WTC11 (cell line): ENCODE measurements around the gene ATG2B.

ENCODE experiments used
- ATF2 ChIP-seq: sonication (generic); formaldehyde crosslinking; IDR thresholded peaks from 2 replicates; pipeline ENCODE4 v1.8.1; 2022; ENCODE audit warnings: low read depth, missing genetic modification reagents, borderline replicate concordance
- CREB1 ChIP-seq: sonication (generic); formaldehyde crosslinking; IDR thresholded peaks from 2 replicates; pipeline ENCODE4 v1.8.0; 2023; ENCODE audit warnings: mild to moderate bottlenecking, missing genetic modification reagents
- CTCF ChIP-seq: fragments of 200-600 bp; IDR thresholded peaks from 2 replicates; pipeline ENCODE4 v1.8.0; 2022; ENCODE audit warnings: antibody characterized with exemption
- E2F1 ChIP-seq: sonication (generic); formaldehyde crosslinking; IDR thresholded peaks from 2 replicates; pipeline ENCODE4 v1.8.0; 2022; ENCODE audit warnings: mild to moderate bottlenecking, missing genetic modification reagents
- HMGXB4 ChIP-seq: sonication (generic); formaldehyde crosslinking; IDR thresholded peaks from 2 replicates; pipeline ENCODE4 v1.8.1; 2023; ENCODE audit warnings: mild to moderate bottlenecking, moderate library complexity, missing genetic modification reagents
- MAX ChIP-seq: sonication (generic); formaldehyde crosslinking; IDR thresholded peaks from 2 replicates; pipeline ENCODE4 v1.8.0; 2022; ENCODE audit warnings: mild to moderate bottlenecking, missing genetic modification reagents
- NR2C2 ChIP-seq: sonication (generic); formaldehyde crosslinking; IDR thresholded peaks from 2 replicates; pipeline ENCODE4 v1.8.0; 2022; ENCODE audit warnings: mild to moderate bottlenecking, missing genetic modification reagents
- OVOL2 ChIP-seq: fragments of 250-450 bp; sonication (Bioruptor Pico); IDR thresholded peaks from 2 replicates; pipeline ENCODE4 v1.9.0; 2021; ENCODE audit warnings: mild to moderate bottlenecking, borderline replicate concordance
- PRDM15 ChIP-seq: sonication (generic); formaldehyde crosslinking; IDR thresholded peaks from 2 replicates; pipeline ENCODE4 v1.8.0; 2022; ENCODE audit warnings: missing genetic modification reagents
- SMAD4 ChIP-seq: sonication (generic); formaldehyde crosslinking; IDR thresholded peaks from 2 replicates; pipeline ENCODE4 v1.8.0; 2022; ENCODE audit warnings: mild to moderate bottlenecking, missing genetic modification reagents
- USF1 ChIP-seq: sonication (generic); formaldehyde crosslinking; IDR thresholded peaks from 2 replicates; pipeline ENCODE4 v1.8.0; 2022; ENCODE audit warnings: mild to moderate bottlenecking, missing genetic modification reagents
- ZNF121 ChIP-seq: sonication (generic); formaldehyde crosslinking; IDR thresholded peaks from 2 replicates; pipeline ENCODE4 v1.8.0; 2023; ENCODE audit warnings: missing genetic modification reagents
- ZNF671 ChIP-seq: fragments of 250-450 bp; sonication (Bioruptor Pico); IDR thresholded peaks from 2 replicates; pipeline ENCODE4 v1.8.0; 2021; ENCODE audit warnings: mild to moderate bottlenecking
- ZSCAN18 ChIP-seq: fragments of 250-450 bp; sonication (Bioruptor Pico); IDR thresholded peaks from 2 replicates; pipeline ENCODE4 v2.1.2; 2022; ENCODE audit warnings: mild to moderate bottlenecking, moderate library complexity

- no peak for TF ChIP-seq CTCF
- no peak for TF ChIP-seq PRDM15
- TF ChIP-seq ZSCAN18: no peak
- TF ChIP-seq ATF2 (CRISPR knock-in tag): no peak
- no peak for TF ChIP-seq E2F1
- no peak for TF ChIP-seq NR2C2 (CRISPR knock-in tag)
- no peak for TF ChIP-seq CREB1 (CRISPR knock-in tag)
- TF ChIP-seq MAX (CRISPR knock-in tag): no peak
- no peak for TF ChIP-seq HMGXB4 (CRISPR knock-in tag)
- no peak for TF ChIP-seq ZNF121 (CRISPR knock-in tag)
- no peak for TF ChIP-seq SMAD4 (CRISPR knock-in tag)
- TF ChIP-seq OVOL2 (CRISPR knock-in tag): no peak
- no peak for TF ChIP-seq USF1 (CRISPR knock-in tag)
- TF ChIP-seq ZNF671: no peak
Observed at GRCh38 chr14:96409701-96410100, 46.6 kb upstream of the ATG2B start.
